H1 (cell line): Measurements from ENCODE around the gene ENTPD1. TPM values are rescaled to one million over a fixed set of nuclear protein-coding genes. Genes with fewer than 3 reads are reported as not detected.

Experiments
- CTCF ChIA-PET: fragments of 300-600 bp; sonication (Branson Sonifier 250); formaldehyde crosslinking; loops from one replicate; lab custom pipeline; 2021; ENCODE audit not compliant: partially characterized antibody; lab: Charles Lee
- POLR2A ChIA-PET: fragments of 300-600 bp; sonication (Branson Sonifier 250); formaldehyde crosslinking; loops from one replicate; lab custom pipeline; 2021; ENCODE audit warnings: inconsistent platforms; ENCODE audit not compliant: partially characterized antibody; lab: Charles Lee
- DNase-seq, 2 experiments: peaks; one replicate each; pipeline versions ENCODE4 v3.0.0 to v3.0.0-alpha.2; 2010 to 2022; ENCODE audit warnings: low spot score in 2 of 2, low read depth in 1 of 2, mixed read lengths in 1 of 2
- FAIRE-seq: peaks from 2 replicates; lab custom pipeline; 2011; peaks lifted over from hg19 to GRCh38; lab: Jason Lieb, UNC
- H2AFZ ChIP-seq: 2 replicates; pipeline ENCODE4 v1.8.1; 2012; ENCODE audit warnings: low read length, inconsistent platforms
- H2AK5ac ChIP-seq: 2 replicates; pipeline ENCODE4 v1.6.1; 2013; ENCODE audit warnings: low read depth, low read length
- H2BK120ac ChIP-seq: replicated peaks from 2 replicates; pipeline ENCODE3; 2013; ENCODE audit warnings: low read depth, low read length, inconsistent platforms
- H2BK12ac ChIP-seq: 2 replicates; pipeline ENCODE4 v1.6.1; 2013; ENCODE audit warnings: low read depth, low read length
- H2BK15ac ChIP-seq: 2 replicates; pipeline ENCODE4 v1.6.1; 2013; ENCODE audit warnings: low read length
- H2BK20ac ChIP-seq: 2 replicates; pipeline ENCODE4 v1.6.1; 2013; ENCODE audit warnings: low read length
- H2BK5ac ChIP-seq: 2 replicates; pipeline ENCODE4 v1.6.1; 2013; ENCODE audit warnings: low read depth, low read length
- H3K14ac ChIP-seq: 2 replicates; pipeline ENCODE4 v1.6.1; 2013; ENCODE audit warnings: inconsistent platforms; ENCODE audit not compliant: insufficient read length
- H3K18ac ChIP-seq: 2 replicates; pipeline ENCODE4 v1.6.1; 2013; ENCODE audit warnings: low read length; ENCODE audit errors: extremely low read depth
- H3K23ac ChIP-seq: 2 replicates; pipeline ENCODE4 v1.6.1; 2013; ENCODE audit warnings: inconsistent platforms; ENCODE audit not compliant: insufficient read length
- H3K23me2 ChIP-seq: 2 replicates; pipeline ENCODE4 v1.6.1; 2013; ENCODE audit warnings: low read depth, low read length
- H3K27ac ChIP-seq: 2 replicates; pipeline ENCODE4 v1.6.1; 2011; ENCODE audit warnings: low read depth, low read length, inconsistent platforms
- H3K27me3 ChIP-seq, 4 experiments: replicated peaks in 1 of 4; 1 replicate in 1 of 4; 2 replicates in 3 of 4; pipeline versions ENCODE4 v1.6.1 to v1.8.1; 2011 to 2013; ENCODE audit warnings: low read length in 3 of 4, mild to moderate bottlenecking in 3 of 4, inconsistent platforms in 2 of 4, mixed read lengths in 2 of 4, moderate library complexity in 1 of 4; ENCODE audit not compliant: control insufficient read depth in 3 of 4, insufficient read depth in 3 of 4; ENCODE audit errors: extremely low read depth in 1 of 4
- H3K36me3 ChIP-seq, 4 experiments: 2 replicates each; pipeline versions ENCODE4 v1.6.1 to v1.8.1; 2011 to 2013; ENCODE audit warnings: mild to moderate bottlenecking in 4 of 4, low read length in 3 of 4, moderate library complexity in 2 of 4, control low read depth in 1 of 4, inconsistent platforms in 1 of 4; ENCODE audit not compliant: insufficient read depth in 4 of 4, control insufficient read depth in 2 of 4
- H3K4ac ChIP-seq: replicated peaks from 2 replicates; pipeline ENCODE3; 2013; ENCODE audit warnings: low read length, low read depth, mixed read lengths, inconsistent platforms; ENCODE audit not compliant: insufficient read length
- H3K4me1 ChIP-seq, 4 experiments: replicated peaks in 1 of 4; 1 replicate in 1 of 4; 2 replicates in 3 of 4; pipeline versions ENCODE4 v1.6.1 to v1.8.1; 2011 to 2013; ENCODE audit warnings: low read length in 3 of 4, inconsistent platforms in 2 of 4, mixed read lengths in 1 of 4; ENCODE audit not compliant: insufficient read depth in 4 of 4, control insufficient read depth in 3 of 4
- H3K4me2 ChIP-seq, 2 experiments: 2 replicates each; pipeline versions ENCODE4 v1.6.1 to v1.8.1; 2011 to 2013; ENCODE audit warnings: low read depth in 2 of 2, low read length in 2 of 2, control low read depth in 1 of 2, inconsistent platforms in 1 of 2, mild to moderate bottlenecking in 1 of 2; ENCODE audit not compliant: insufficient read depth in 1 of 2
- H3K4me3 ChIP-seq, 4 experiments: fragments of 200-600, 300-600 bp in 1 of 4; sonication (generic), shearing (Covaris generic), sonication (Bioruptor Twin) in 1 of 4; 2 replicates each; pipeline versions ENCODE4 v1.5.1 to v1.8.1; 2011 to 2016; ENCODE audit warnings: low read length in 4 of 4, low read depth in 3 of 4, control low read depth in 2 of 4, inconsistent platforms in 2 of 4, mild to moderate bottlenecking in 2 of 4, mixed read lengths in 1 of 4, moderate library complexity in 1 of 4; ENCODE audit not compliant: insufficient read depth in 2 of 4; ENCODE audit errors: extremely low read depth in 1 of 4
- H3K56ac ChIP-seq: replicated peaks from 2 replicates; pipeline ENCODE3; 2013; ENCODE audit warnings: low read depth, mild to moderate bottlenecking, mixed read lengths, low read length, inconsistent platforms; ENCODE audit not compliant: insufficient read length
- H3K79me1 ChIP-seq: 2 replicates; pipeline ENCODE4 v1.6.1; 2013; ENCODE audit warnings: low read depth, low read length, control low read depth
- H3K79me2 ChIP-seq, 2 experiments: 2 replicates each; pipeline versions ENCODE4 v1.6.1 to v1.8.1; 2012 to 2013; ENCODE audit warnings: low read length in 2 of 2, mild to moderate bottlenecking in 2 of 2, inconsistent platforms in 1 of 2; ENCODE audit not compliant: insufficient read depth in 2 of 2, control insufficient read depth in 1 of 2
- H3K9ac ChIP-seq, 4 experiments: replicated peaks in 1 of 4; 1 replicate in 1 of 4; 2 replicates in 3 of 4; pipeline versions ENCODE4 v1.6.1 to v1.8.1; 2011 to 2013; ENCODE audit warnings: low read depth in 3 of 4, low read length in 3 of 4, control low read depth in 2 of 4, mild to moderate bottlenecking in 2 of 4, moderate library complexity in 2 of 4, inconsistent platforms in 1 of 4; ENCODE audit errors: extremely low read depth in 1 of 4
- H3K9me3 ChIP-seq, 2 experiments: 2 replicates each; pipeline versions ENCODE4 v1.6.1 to v1.8.1; 2012 to 2013; ENCODE audit warnings: mild to moderate bottlenecking in 2 of 2, moderate library complexity in 2 of 2, control low read depth in 1 of 2, inconsistent platforms in 1 of 2, low read depth in 1 of 2, low read length in 1 of 2, mixed read lengths in 1 of 2; ENCODE audit not compliant: insufficient read depth in 2 of 2
- H4K20me1 ChIP-seq, 2 experiments: replicated peaks in 1 of 2; 2 replicates each; pipeline versions ENCODE3 to v1.8.1; 2011 to 2013; ENCODE audit warnings: inconsistent platforms in 2 of 2, low read length in 2 of 2, mild to moderate bottlenecking in 1 of 2; ENCODE audit not compliant: insufficient read depth in 2 of 2, control insufficient read depth in 1 of 2
- H4K5ac ChIP-seq: 2 replicates; pipeline ENCODE4 v1.6.1; 2013; ENCODE audit warnings: low read length, low read depth, mixed read lengths, inconsistent platforms; ENCODE audit not compliant: insufficient read length
- H4K8ac ChIP-seq: 2 replicates; pipeline ENCODE4 v1.8.0; 2013; ENCODE audit warnings: mild to moderate bottlenecking, moderate library complexity, low read length, inconsistent platforms; ENCODE audit not compliant: insufficient read depth; ENCODE audit errors: extremely low read depth
- H4K91ac ChIP-seq: replicated peaks from 2 replicates; pipeline ENCODE3; 2013; ENCODE audit warnings: low read length, mixed read lengths, inconsistent platforms; ENCODE audit not compliant: insufficient read length
- RFX5 ChIP-seq: IDR thresholded peaks from 2 replicates; pipeline ENCODE4 v1.6.1; 2011; ENCODE audit warnings: low read depth, low read length, improper control_type of control experiment, borderline replicate concordance
- TBP ChIP-seq: IDR thresholded peaks from 2 replicates; pipeline ENCODE4 v1.6.1; 2011; ENCODE audit warnings: low read depth, low read length, improper control_type of control experiment
- YY1 ChIP-seq: IDR thresholded peaks from 2 replicates; pipeline ENCODE4 v1.6.1; 2011; ENCODE audit warnings: low read depth, mild to moderate bottlenecking, low read length
- WGBS, 2 experiments: shearing (Covaris generic) in 1 of 2; methylation state at CpG; one replicate each; pipeline versions ENCODE4 v1.1.6 to v1.1.7; 2013 to 2015; ENCODE audit warnings: low lambda C conversion rate in 2 of 2, mixed read lengths in 2 of 2, inconsistent platforms in 1 of 2, low coverage in 1 of 2, missing lambda C conversion rate in 1 of 2; ENCODE audit not compliant: insufficient replicate concordance in 2 of 2, insufficient coverage in 1 of 2, insufficient read length in 1 of 2; ENCODE audit errors: extremely low coverage in 1 of 2, missing lambda C conversion rate in 1 of 2; 5-methylcytosine and 5-hydroxymethylcytosine counted together
- polyA plus RNA-seq, 7 experiments: library from polyadenylated mRNA; depleted of rRNA in 3 of 7; stranded (reverse) in 5 of 7; unstranded in 2 of 7; fragments of >200 nt in 5 of 7; fragments of 200-250 nt in 2 of 7; gene quantifications; 1 replicate in 5 of 7; 2 replicates in 1 of 7; 4 replicates in 1 of 7; pipeline versions ENCODE4 v1.2.1 to v1.2.3, GENCODE V29; 2011 to 2013; ENCODE audit warnings: missing spikeins in 2 of 7, mixed read lengths in 2 of 7
- total RNA-seq: library from RNA; stranded (reverse); fragmentation: NEBNext Ultra II Directional; extraction: Animal tissue kit (Norgen Biotek cat#: 25700); gene quantifications from 2 replicates; pipeline ENCODE4 v1.2.1, GENCODE V29; 2021

ENTPD1 gene
- total and polyA plus RNA-seq, 2 of the 8 experiments (the other 6 are each of a cell fraction or from before 2014, with no cell fraction given), result 2.2 to 2.5 TPM

GRCh38 chr10:95837356-95837776 lies 81.4 kb downstream of the ENTPD1 start:
- CTCF ChIA-PET, result interaction anchor here (1.0 to 14.6 kb wide), 7 partner anchors 10 to 341 kb away, joined by 3 to 238 read pairs (median 5); partner anchors contain the start of genes ENTPD1 and TCTN3
- H3K23ac ChIP-seq, result no peak overlapping the region
- H4K8ac ChIP-seq, result no peak overlapping the region
- H2BK20ac ChIP-seq, result no peak overlapping the region
- no peak overlapping the region for H3K9ac ChIP-seq
- H3K27ac ChIP-seq, result no peak overlapping the region
- H3K23me2 ChIP-seq, result peaks cover 2% of the 10 kb centered on the region; the same call in 1 of the 2 replicates
- peaks cover 0 to 4% (median 2%) of the 10 kb centered on the region in 4 experiments; a peak in 2 of 7 replicates for H3K4me1 ChIP-seq
- no peak overlapping the region for H2AK5ac ChIP-seq
- H3K56ac ChIP-seq, result no peak overlapping the region
- no peak overlapping the region for H2BK120ac ChIP-seq
- no peak overlapping the region for H3K4me3 ChIP-seq
- no peak overlapping the region for H2BK5ac ChIP-seq
- no peaks in the 10 kb centered on the region; a peak in 1 of 8 replicates for H3K36me3 ChIP-seq
- no peaks in the 10 kb centered on the region for H3K79me1 ChIP-seq
- no peaks in the 10 kb centered on the region for H3K27me3 ChIP-seq
- H2AFZ ChIP-seq, result no peak overlapping the region; the same call in 1 of the 2 replicates
- FAIRE-seq, result no peak
- 67% methylated on average over 1 of the region's 1 CpG; no CpG with 5 or more reads in 1 of the 2 experiments for WGBS, 2 experiments
- H3K79me2 ChIP-seq, result no peaks in the 10 kb centered on the region
- TF ChIP-seq YY1 (peak; percentile 79), TBP (no peak), RFX5 (no peak)
- no peak overlapping the region for H3K4ac ChIP-seq
- H2BK12ac ChIP-seq, result no peak overlapping the region
- no peak for DNase-seq
- no peaks in the 10 kb centered on the region for H3K9me3 ChIP-seq
- no peak overlapping the region for H4K5ac ChIP-seq
- peak overlapping the region in 1 of 2 experiments; percentile 5; a peak in 1 of 4 replicates for H3K4me2 ChIP-seq
- no peak overlapping the region for H4K91ac ChIP-seq
- H4K20me1 ChIP-seq, result no peaks in the 10 kb centered on the region
- no peak overlapping the region for H3K14ac ChIP-seq
- POLR2A ChIA-PET, result no interaction called here
- H3K18ac ChIP-seq, result no peak overlapping the region
- H2BK15ac ChIP-seq, result no peak overlapping the region
